ENCODE results near the gene EPAS1.

GRCh38 chr2:46259777-46260168 lies 37.4 kb upstream of the EPAS1 start:
- TF ChIP-seq CTCF (IDR thresholded peaks at IDR 0.05) (no peak), POLR2A (IDR thresholded peaks at IDR 0.05) (no peak)

All from uterus (tissue), 2 donors.